Endothelial cell of umbilical vein (primary cell): Measurements from ENCODE around the gene SPIRE1. TPM values are rescaled to one million over a fixed set of nuclear protein-coding genes. Genes with fewer than 3 reads are reported as not detected.

ENCODE experiments used
- BruUV-seq: library from RNA; stranded (reverse); fragments of 400-500 nt; replicated peaks from 2 replicates; lab custom pipeline; 2021; lab: Mats Ljungman, UMichigan
- CTCF ChIA-PET: fragments of 300-600, 350-600 bp; sonication (Branson Sonifier 250); formaldehyde crosslinking; loops from one replicate; lab custom pipeline; 2021; ENCODE audit warnings: antibody characterized with exemption, inconsistent platforms; lab: Charles Lee
- POLR2A ChIA-PET: fragments of 300-600, 350-600 bp; sonication (Branson Sonifier 250); formaldehyde crosslinking; loops from one replicate; lab custom pipeline; 2021; ENCODE audit warnings: antibody characterized with exemption, inconsistent platforms; lab: Charles Lee
- DNase-seq: peaks from one replicate; pipeline ENCODE4 v3.0.0-alpha.2; 2011; ENCODE audit warnings: low read depth, low spot score
- FAIRE-seq: peaks from 2 replicates; lab custom pipeline; 2011; peaks lifted over from hg19 to GRCh38; lab: Jason Lieb, UNC
- H2AFZ ChIP-seq: 2 replicates; pipeline ENCODE4 v1.6.0; 2012; ENCODE audit warnings: low read depth, low read length, control low read depth, inconsistent platforms
- H3K27ac ChIP-seq: 2 replicates; pipeline ENCODE4 v1.5.1; 2011; ENCODE audit warnings: low read depth, mild to moderate bottlenecking, control low read depth, low read length, moderate library complexity; ENCODE audit not compliant: insufficient read depth
- H3K27me3 ChIP-seq, 2 experiments: 2 replicates each; pipeline versions ENCODE4 v1.6.0 to v1.6.1; 2011; ENCODE audit warnings: low read length in 2 of 2, mixed read lengths in 1 of 2; ENCODE audit not compliant: control insufficient read depth in 2 of 2, insufficient read depth in 2 of 2
- H3K36me3 ChIP-seq, 2 experiments: 2 replicates in 1 of 2; 3 replicates in 1 of 2; pipeline ENCODE4 v1.5.1; 2011; ENCODE audit warnings: low read length in 2 of 2, mild to moderate bottlenecking in 1 of 2, moderate library complexity in 1 of 2; ENCODE audit not compliant: control insufficient read depth in 2 of 2, insufficient read depth in 2 of 2; ENCODE audit errors: extremely low read depth in 1 of 2
- H3K4me1 ChIP-seq: 3 replicates; pipeline ENCODE4 v1.5.1; 2011; ENCODE audit warnings: mild to moderate bottlenecking, low read length; ENCODE audit not compliant: control insufficient read depth, insufficient read depth; ENCODE audit errors: extremely low read depth
- H3K4me2 ChIP-seq: 2 replicates; pipeline ENCODE4 v1.6.1; 2011; ENCODE audit warnings: low read length, control low read depth, mixed read lengths; ENCODE audit not compliant: insufficient read depth
- H3K4me3 ChIP-seq, 3 experiments: fragments of 200-600 bp in 1 of 3; sonication (generic), shearing (Covaris generic) in 1 of 3; replicated peaks in 1 of 3; 2 replicates each; pipeline ENCODE4 v1.5.1; 2011 to 2016; ENCODE audit warnings: control low read depth in 3 of 3, low read length in 3 of 3, mild to moderate bottlenecking in 2 of 3, inconsistent platforms in 1 of 3, low read depth in 1 of 3, moderate library complexity in 1 of 3; ENCODE audit not compliant: insufficient read depth in 1 of 3
- H3K79me2 ChIP-seq: 2 replicates; pipeline ENCODE4 v1.6.0; 2012; ENCODE audit warnings: low read length, inconsistent platforms; ENCODE audit not compliant: control insufficient read depth, insufficient read depth
- H3K9ac ChIP-seq: replicated peaks from 2 replicates; pipeline ENCODE3; 2011; ENCODE audit warnings: low read length, control low read depth; ENCODE audit not compliant: insufficient read depth; ENCODE audit errors: extremely low read depth
- H3K9me1 ChIP-seq: replicated peaks from 3 replicates; pipeline ENCODE4 v1.6.0; 2011; ENCODE audit warnings: mild to moderate bottlenecking, low read length; ENCODE audit not compliant: control insufficient read depth, insufficient read depth; ENCODE audit errors: extremely low read depth
- H3K9me3 ChIP-seq: replicated peaks from 2 replicates; pipeline ENCODE4 v1.5.1; 2012; ENCODE audit warnings: low read length, inconsistent platforms; ENCODE audit not compliant: control insufficient read depth, insufficient read depth
- H4K20me1 ChIP-seq: replicated peaks from 2 replicates; pipeline ENCODE3; 2011; ENCODE audit warnings: mild to moderate bottlenecking, low read length; ENCODE audit not compliant: control insufficient read depth, insufficient read depth; ENCODE audit errors: extremely low read depth
- CTCF ChIP-seq, 2 donors: IDR thresholded peaks; 1 replicate in 1 of 2; 2 replicates in 1 of 2; pipeline ENCODE4 v1.5.1; 2011; ENCODE audit warnings: low read length in 2 of 2, mild to moderate bottlenecking in 2 of 2, moderate library complexity in 2 of 2, control low read depth in 1 of 2, inconsistent platforms in 1 of 2, low read depth in 1 of 2; ENCODE audit not compliant: insufficient read depth in 1 of 2; ENCODE audit errors: extremely low read depth in 1 of 2
- EZH2 ChIP-seq: IDR thresholded peaks from 2 replicates; pipeline ENCODE4 v1.6.1; 2012; ENCODE audit warnings: borderline replicate concordance, low read depth, mild to moderate bottlenecking, moderate library complexity, low read length, inconsistent platforms; ENCODE audit not compliant: severe bottlenecking
- FOS ChIP-seq: IDR thresholded peaks from 2 replicates; pipeline ENCODE4 v1.6.1; 2011; ENCODE audit warnings: mild to moderate bottlenecking, low read length, moderate library complexity, borderline replicate concordance; ENCODE audit not compliant: insufficient read depth
- GATA2 ChIP-seq: IDR thresholded peaks from 2 replicates; pipeline ENCODE4 v1.7.0; 2011; ENCODE audit warnings: low read depth, mild to moderate bottlenecking, moderate library complexity, mixed read lengths, low read length; ENCODE audit not compliant: insufficient read length, insufficient read depth
- JUN ChIP-seq: IDR thresholded peaks from 2 replicates; pipeline ENCODE4 v1.6.1; 2011; ENCODE audit warnings: borderline replicate concordance, low read depth; ENCODE audit not compliant: insufficient read length, insufficient read depth
- MAX ChIP-seq: IDR thresholded peaks from 2 replicates; pipeline ENCODE4 v1.6.1; 2011; ENCODE audit not compliant: insufficient read depth, insufficient read length
- MYC ChIP-seq: IDR thresholded peaks from one replicate; pipeline ENCODE4 v1.6.1; 2011; ENCODE audit warnings: mild to moderate bottlenecking, low read depth, low read length
- POLR2A ChIP-seq: IDR thresholded peaks from 2 replicates; pipeline ENCODE4 v1.6.1; 2012; ENCODE audit warnings: low read depth, mild to moderate bottlenecking, control low read depth, low read length
- POLR2AphosphoS5 ChIP-seq: IDR thresholded peaks from 2 replicates; pipeline ENCODE4 v1.6.1; 2012; ENCODE audit warnings: low read depth, mild to moderate bottlenecking, control low read depth, low read length, moderate library complexity; ENCODE audit not compliant: insufficient read depth
- dilution Hi-C: fragments of 300-500 bp; cut with MboI; formaldehyde crosslinking; loops from one replicate; pipeline ENCODE4 v1.15.0; 2019; ENCODE audit warnings: low sequenced_read_pairs; ENCODE audit not compliant: extremely low pct_ligation_motif_present
- intact Hi-C: fragments of 100-400 bp; cut with micrococcal nuclease; formaldehyde crosslinking; loops from one replicate; pipeline ENCODE4 v1.10.0; 2022
- polyA plus RNA-seq, 4 experiments: library from polyadenylated mRNA; depleted of rRNA in 3 of 4; stranded (reverse) in 3 of 4; unstranded in 1 of 4; fragments of >200 nt; gene quantifications; 2 replicates each; pipeline versions ENCODE4 v1.2.1 to v1.2.3, GENCODE V29; 2011 to 2012; ENCODE audit warnings: missing spikeins in 1 of 4
- total RNA-seq: library from RNA; stranded (reverse); gene quantifications from 2 replicates; pipeline ENCODE4 v1.2.3, GENCODE V29; 2021

The SPIRE1 gene
- total and polyA plus RNA-seq, 2 donors (not counting 3 experiments of a cell fraction or from before 2014, with no cell fraction given), result 13.1 to 44.0 TPM

- dilution Hi-C loops (no loop called here), intact Hi-C loops (no loop called here)
- no peak for DNase-seq
- Histone ChIP-seq H3K36me3 (peaks cover 0 to 3% of the 10 kb centered on the region in 2 experiments), H3K9me3 (no peaks in the 10 kb centered on the region), H3K4me1 (peaks cover 19% of the 10 kb centered on the region), H3K9ac (no peak overlapping the region), H4K20me1 (no peaks in the 10 kb centered on the region), H2AFZ (no peak overlapping the region), H3K4me3 (no peak overlapping the region), H3K27ac (no peak overlapping the region), H3K79me2 (peaks cover 31% of the 10 kb centered on the region), H3K4me2 (no peak overlapping the region), H3K27me3 (no peaks in the 10 kb centered on the region), H3K9me1 (no peaks in the 10 kb centered on the region)
- ChIA-PET CTCF (no interaction called here), POLR2A (no interaction called here)
- FAIRE-seq, result no peak
- TF ChIP-seq FOS, result no peak
- no peak for TF ChIP-seq EZH2
- no peak for TF ChIP-seq JUN
- TF ChIP-seq CTCF (IDR thresholded peaks at IDR 0.05; ENCODE audit: extremely low read depth in 1 of 2, insufficient read depth in 1 of 2, low read depth in 1 of 2, low read length in 2 of 2), result no peak
- TF ChIP-seq MAX, result no peak
- no peak for TF ChIP-seq POLR2AphosphoS5
- no peak for TF ChIP-seq GATA2
- no peak for TF ChIP-seq MYC
- TF ChIP-seq POLR2A, result no peak
- BruUV-seq, result no TSS peak
Measured at GRCh38 chr18:12699747-12700146, 41.8 kb upstream of the SPIRE1 start.
